H54 (cell line): Measurements from ENCODE around the gene KRT86.

Experiments used
- DNase-seq: peaks from one replicate; pipeline ENCODE4 v3.0.0; 2011; ENCODE audit warnings: low spot score, mixed read lengths; ENCODE audit not compliant: insufficient read length
- FAIRE-seq: peaks from 3 replicates; lab custom pipeline; 2011; peaks lifted over from hg19 to GRCh38; lab: Jason Lieb, UNC
- POLR2A ChIP-seq: IDR thresholded peaks from 2 replicates; pipeline ENCODE4 v1.6.1; 2011; ENCODE audit warnings: low read depth, mild to moderate bottlenecking, low read length

The KRT86 gene

DNA sequence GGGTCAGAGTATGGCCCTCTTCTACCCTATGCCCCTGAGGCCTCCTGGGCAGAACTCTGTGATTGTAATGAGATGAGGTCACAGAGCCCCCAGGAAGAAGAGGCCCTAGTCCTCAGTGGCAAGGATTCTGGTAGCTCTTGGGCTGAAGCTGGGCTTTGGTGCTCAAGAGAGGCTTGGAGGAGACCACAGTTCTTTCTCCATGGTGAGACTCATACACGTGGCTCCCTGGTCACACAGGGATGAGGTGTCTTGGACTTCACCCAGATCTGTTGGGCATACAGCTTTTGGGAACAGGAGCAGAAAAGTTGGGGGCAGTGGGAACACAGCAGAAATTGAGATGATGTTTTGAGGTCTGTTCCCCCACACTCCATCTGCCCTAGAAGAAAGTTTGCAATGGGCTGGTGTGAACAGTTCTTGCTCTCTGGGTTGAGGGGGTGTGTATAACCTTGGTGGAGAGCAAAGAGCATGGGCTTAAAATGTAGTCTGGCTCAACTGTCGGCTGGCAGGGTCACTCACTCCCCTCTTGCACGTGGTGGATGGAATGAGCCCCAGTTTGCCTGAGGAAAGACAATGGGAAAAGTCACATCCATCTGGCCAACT is at the start of gene KRT86:
TSS of gene KRT86 (plus strand) at position 125 of the 600 bp plus-strand sequence. CDS start 27,272 bp downstream, outside the sequence.
- TF ChIP-seq POLR2A, result no peak
- FAIRE-seq (no peak), DNase-seq (no peak)

DNA sequence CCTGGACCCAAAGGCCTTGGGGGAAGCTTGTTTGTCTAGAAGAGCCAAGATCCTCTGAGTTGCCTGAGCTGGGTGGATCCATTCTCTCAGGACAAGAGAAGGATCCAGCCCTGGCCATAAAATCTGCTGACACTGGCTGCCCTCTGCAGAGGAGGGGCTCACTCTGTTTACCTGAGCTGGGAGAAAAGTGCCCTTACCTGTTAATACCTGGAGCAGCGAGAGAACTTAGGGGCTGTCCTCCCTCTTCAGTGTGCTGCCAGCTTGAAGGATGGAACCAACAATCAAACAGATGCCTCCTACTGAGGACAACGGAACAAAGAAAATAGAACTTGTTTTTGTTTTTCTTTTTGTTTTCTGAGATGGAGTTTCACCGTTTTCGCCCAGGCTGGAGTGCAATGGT is 48.7 kb upstream of the KRT86 start:
- DNase-seq, result no peak
- TF ChIP-seq POLR2A, result no peak
- FAIRE-seq, result no peak

- FAIRE-seq, result no peak
- no peak for TF ChIP-seq POLR2A
- DNase-seq, result no peak
Observed at GRCh38 chr12:52226446-52226845, 48.0 kb upstream of the KRT86 start.

- no peak for DNase-seq
Observed at GRCh38 chr12:52227606-52228166, 46.8 kb upstream of the KRT86 start.

DNA sequence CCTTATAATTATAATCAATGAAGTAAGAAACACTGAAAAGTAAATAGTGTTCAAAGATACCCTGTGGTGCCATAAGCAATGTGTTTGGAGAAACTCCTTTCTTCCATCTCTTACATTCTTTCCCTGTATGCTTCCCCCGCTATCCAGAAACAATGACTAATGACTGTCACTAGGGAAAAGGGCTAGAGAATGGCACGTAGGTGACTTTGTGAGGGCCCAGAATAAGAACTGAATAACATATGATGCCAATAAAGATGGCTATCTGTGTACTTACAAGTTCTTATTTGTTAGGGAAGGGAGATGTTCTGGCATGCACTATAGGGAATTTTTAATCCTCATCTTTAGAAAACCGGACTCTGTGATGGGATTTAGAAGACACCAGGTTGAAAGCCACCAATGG is 46.1 kb upstream of the KRT86 start:
- FAIRE-seq (no peak), DNase-seq (no peak)
- TF ChIP-seq POLR2A, result no peak

More at GRCh38 chr12:52227606-52228166, 46.8 kb upstream of the KRT86 start:
- FAIRE-seq, result no peak
- no peak for TF ChIP-seq POLR2A

GRCh38 chr12:52228931-52229330 is 45.5 kb upstream of the KRT86 start:
- no peak for TF ChIP-seq POLR2A
- no peak for DNase-seq
- FAIRE-seq, result no peak

DNA sequence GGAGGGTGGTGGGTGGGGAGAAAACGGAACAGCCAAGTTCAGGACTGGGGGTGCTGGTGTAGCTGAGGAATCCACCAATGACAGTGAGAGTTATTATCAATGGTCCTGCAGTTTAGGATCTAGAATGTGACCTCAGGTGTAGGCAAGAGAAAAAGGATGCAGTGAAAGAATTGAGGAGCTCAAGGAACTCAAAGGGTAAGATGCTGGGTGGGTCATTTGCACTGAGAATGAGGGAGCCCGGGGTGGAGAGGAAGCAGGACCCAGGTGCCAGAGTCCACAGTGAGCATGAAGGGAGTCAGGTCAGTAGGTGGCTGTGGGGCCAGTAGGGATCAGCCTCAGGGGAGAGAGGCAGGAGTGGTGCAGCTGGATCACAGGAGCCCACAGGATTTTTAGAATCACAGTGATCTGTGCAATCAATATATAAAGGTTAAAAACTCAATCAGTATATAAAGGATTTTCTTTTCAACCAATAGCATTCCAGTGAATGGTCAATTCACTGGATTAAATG is 44.6 kb upstream of the KRT86 start:
- FAIRE-seq (no peak), DNase-seq (no peak)
- TF ChIP-seq POLR2A, result no peak

GRCh38 chr12:52230364-52231281 is 43.8 kb upstream of the KRT86 start:
- peak; percentile 29; the same call in 1 of the 2 replicates for TF ChIP-seq POLR2A
- no peak for FAIRE-seq
- peak; percentile 95 for DNase-seq

GRCh38 chr12:52231305-52232202 is 42.9 kb upstream of the KRT86 start:
- FAIRE-seq (no peak), DNase-seq (no peak)
- 0 out of 2 replicates have a peak, but pooled peaks have one; percentile 11 for TF ChIP-seq POLR2A

- TF ChIP-seq POLR2A, result no peak
- FAIRE-seq (no peak), DNase-seq (no peak)
Observed at GRCh38 chr12:52232203-52232673, 42.2 kb upstream of the KRT86 start.

DNA sequence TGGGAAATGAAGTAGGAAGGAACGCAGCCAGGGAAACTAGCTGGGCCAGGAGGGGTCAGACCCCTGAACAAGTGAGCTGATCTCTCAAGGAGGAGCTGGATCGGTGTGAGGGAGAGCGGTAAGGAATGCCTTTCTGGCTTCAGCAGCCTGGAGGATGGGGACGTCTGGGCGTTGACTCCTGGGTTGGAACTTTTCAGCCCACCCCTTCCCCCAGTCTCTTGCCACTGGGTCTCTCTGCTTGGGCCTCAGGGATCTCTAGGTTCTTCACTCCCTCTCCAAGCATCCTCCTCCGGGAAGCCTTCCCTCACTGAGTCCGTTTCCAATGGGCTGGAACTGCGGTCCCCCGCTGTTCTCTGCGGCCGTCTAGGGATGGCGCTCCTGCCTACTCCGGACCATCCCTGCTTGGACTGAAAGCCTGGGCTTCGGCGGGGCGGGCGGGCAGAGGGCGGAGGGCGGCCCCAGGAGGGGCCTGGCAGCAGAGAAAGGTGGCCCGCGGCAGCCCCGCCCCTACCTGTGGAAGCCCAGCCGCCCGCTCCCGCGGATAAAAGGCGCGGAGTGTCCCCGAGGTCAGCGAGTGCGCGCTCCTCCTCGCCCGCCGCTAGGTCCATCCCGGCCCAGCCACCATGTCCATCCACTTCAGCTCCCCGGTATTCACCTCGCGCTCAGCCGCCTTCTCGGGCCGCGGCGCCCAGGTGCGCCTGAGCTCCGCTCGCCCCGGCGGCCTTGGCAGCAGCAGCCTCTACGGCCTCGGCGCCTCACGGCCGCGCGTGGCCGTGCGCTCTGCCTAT is 41.6 kb upstream of the KRT86 start, which contains the start of gene KRT7:
TSS of gene KRT7 (plus strand) at position 570 of the 788 bp plus-strand sequence. CDS start at position 624, 54 bp downstream.
- no peak for FAIRE-seq

More for the DNA sequence above, 41.6 kb upstream of the KRT86 start, which contains the start of gene KRT7:
- DNase-seq, result no peak
- TF ChIP-seq POLR2A, result no peak
